Effector memory CD8-positive, alpha-beta T cell (primary cell): ENCODE data around the gene METTL1.
A peak's percentile ranks its signal among the peaks of the same experiment; 100 is the strongest.

Experiments
- ATAC-seq: fragments of 150-1000 bp; cut with Tn5 transposase; replicated peaks from 2 replicates; pipeline ENCODE4 v1.10.0; 2021; ENCODE audit warnings: mild to moderate bottlenecking, moderate library complexity
- DNase-seq, 3 experiments: peaks; one replicate each; pipeline ENCODE4 v3.0.0; 2021
- H3K27ac Mint-ChIP-seq, 2 donors: one replicate each; pipeline ENCODE4 v1.8.0; 2022; ENCODE audit warnings: mild to moderate bottlenecking in 2 of 2, mixed read lengths in 2 of 2, moderate library complexity in 2 of 2
- H3K27me3 Mint-ChIP-seq, 2 donors: one replicate each; pipeline ENCODE4 v1.8.0; 2022; ENCODE audit warnings: mixed read lengths in 2 of 2
- H3K36me3 Mint-ChIP-seq: one replicate; pipeline ENCODE4 v1.8.0; 2022; ENCODE audit warnings: mild to moderate bottlenecking, moderate library complexity, mixed read lengths; ENCODE audit not compliant: insufficient read depth
- H3K4me1 Mint-ChIP-seq, 2 donors: one replicate each; pipeline ENCODE4 v1.8.0; 2022; ENCODE audit warnings: low read depth in 2 of 2, mixed read lengths in 2 of 2
- H3K4me3 Mint-ChIP-seq, 2 donors: one replicate each; pipeline ENCODE4 v1.8.0; 2022; ENCODE audit warnings: mild to moderate bottlenecking in 2 of 2, mixed read lengths in 2 of 2, moderate library complexity in 2 of 2
- H3K9me3 Mint-ChIP-seq, 2 donors: one replicate each; pipeline ENCODE4 v1.8.0; 2022; ENCODE audit warnings: mixed read lengths in 2 of 2

Gene METTL1

GRCh38 chr12:57730336-57731067, 41.4 kb downstream of the METTL1 start:
- no peaks in the 10 kb centered on the region for H3K9me3 Mint-ChIP-seq
- no peak for DNase-seq
- H3K27ac Mint-ChIP-seq = peak overlapping the region; percentile 49 to 73
- peaks cover 14 to 16% of the 10 kb centered on the region in 2 donors for H3K4me1 Mint-ChIP-seq
- no peak for ATAC-seq
- H3K27me3 Mint-ChIP-seq = no peaks in the 10 kb centered on the region
- H3K4me3 Mint-ChIP-seq = no peak overlapping the region
- H3K36me3 Mint-ChIP-seq = peaks cover 87% of the 10 kb centered on the region

GRCh38 chr12:57729321-57729844, 42.5 kb downstream of the METTL1 start:
- DNase-seq (no peak), ATAC-seq (no peak)
- Mint-ChIP-seq H3K27me3 (no peaks in the 10 kb centered on the region), H3K36me3 (peaks cover 85% of the 10 kb centered on the region), H3K27ac (peak overlapping the region; percentile 49 to 73), H3K9me3 (no peaks in the 10 kb centered on the region), H3K4me3 (no peak overlapping the region), H3K4me1 (peaks cover 12 to 16% of the 10 kb centered on the region in 2 donors)

GRCh38 chr12:57727758-57728395, 44.0 kb downstream of the METTL1 start:
- Mint-ChIP-seq H3K27me3 (no peaks in the 10 kb centered on the region), H3K4me1 (peaks cover 19 to 24% of the 10 kb centered on the region in 2 donors), H3K27ac (peak overlapping the region; percentile 27 to 88), H3K4me3 (no peak overlapping the region), H3K9me3 (no peaks in the 10 kb centered on the region), H3K36me3 (peaks cover 77% of the 10 kb centered on the region)
- ATAC-seq (no peak), DNase-seq (no peak)

- Mint-ChIP-seq H3K27me3 (no peaks in the 10 kb centered on the region), H3K36me3 (peaks cover 72% of the 10 kb centered on the region), H3K9me3 (no peaks in the 10 kb centered on the region), H3K4me1 (peaks cover 16 to 25% of the 10 kb centered on the region in 2 donors), H3K4me3 (no peak overlapping the region), H3K27ac (peak overlapping the region in 1 of 2 donors; percentile 88)
- ATAC-seq = no peak
- DNase-seq = no peak
These were observed 44.8 kb downstream of the METTL1 start for GRCh38 chr12:57726884-57727757.

GRCh38 chr12:57726151-57726883, 45.6 kb downstream of the METTL1 start:
- peak; percentile 36 for ATAC-seq
- H3K9me3 Mint-ChIP-seq = no peaks in the 10 kb centered on the region
- peaks cover 64% of the 10 kb centered on the region for H3K36me3 Mint-ChIP-seq
- H3K4me3 Mint-ChIP-seq = peak overlapping the region in 1 of 2 donors; percentile 72
- DNase-seq = no peak
- peaks cover 22 to 27% of the 10 kb centered on the region in 2 donors for H3K4me1 Mint-ChIP-seq
- H3K27ac Mint-ChIP-seq = peak overlapping the region; percentile 77 to 93
- H3K27me3 Mint-ChIP-seq = no peaks in the 10 kb centered on the region

- no peaks in the 10 kb centered on the region for H3K9me3 Mint-ChIP-seq
- peak overlapping the region; percentile 77 to 93 for H3K27ac Mint-ChIP-seq
- peak overlapping the region in 1 of 2 donors; percentile 72 for H3K4me3 Mint-ChIP-seq
- H3K4me1 Mint-ChIP-seq = peaks cover 22 to 31% of the 10 kb centered on the region in 2 donors
- no peaks in the 10 kb centered on the region for H3K27me3 Mint-ChIP-seq
- H3K36me3 Mint-ChIP-seq = peaks cover 63% of the 10 kb centered on the region
- no peak for ATAC-seq
- no peak for DNase-seq
These were observed 46.1 kb downstream of the METTL1 start for GRCh38 chr12:57725851-57726150.

GRCh38 chr12:57724936-57725740, 46.8 kb downstream of the METTL1 start:
- peak overlapping the region; percentile 7 to 89 for H3K27ac Mint-ChIP-seq
- DNase-seq (no peak), ATAC-seq (peak; percentile 25)
- H3K36me3 Mint-ChIP-seq = peaks cover 62% of the 10 kb centered on the region
- no peaks in the 10 kb centered on the region for H3K27me3 Mint-ChIP-seq
- no peak overlapping the region for H3K4me3 Mint-ChIP-seq
- H3K4me1 Mint-ChIP-seq = peaks cover 22 to 32% of the 10 kb centered on the region in 2 donors
- H3K9me3 Mint-ChIP-seq = no peaks in the 10 kb centered on the region

- Mint-ChIP-seq H3K27ac (peak overlapping the region; percentile 84 to 89), H3K4me1 (peaks cover 22 to 32% of the 10 kb centered on the region in 2 donors)
- no peak for ATAC-seq
These were observed 47.6 kb downstream of the METTL1 start for GRCh38 chr12:57724003-57724935.

GRCh38 chr12:57723630-57723962, 48.3 kb downstream of the METTL1 start:
- DNase-seq (no peak), ATAC-seq (no peak)
- Mint-ChIP-seq H3K9me3 (no peaks in the 10 kb centered on the region), H3K27ac (peak overlapping the region; percentile 60 to 84), H3K36me3 (peaks cover 60% of the 10 kb centered on the region), H3K4me3 (no peak overlapping the region), H3K4me1 (peaks cover 22 to 32% of the 10 kb centered on the region in 2 donors), H3K27me3 (no peaks in the 10 kb centered on the region)

More at GRCh38 chr12:57724003-57724935, 47.6 kb downstream of the METTL1 start:
- Mint-ChIP-seq H3K27me3 (no peaks in the 10 kb centered on the region), H3K36me3 (peaks cover 60% of the 10 kb centered on the region), H3K9me3 (no peaks in the 10 kb centered on the region), H3K4me3 (no peak overlapping the region)
- no peak for DNase-seq

- H3K4me1 Mint-ChIP-seq = peaks cover 20 to 32% of the 10 kb centered on the region in 2 donors
- no peaks in the 10 kb centered on the region for H3K9me3 Mint-ChIP-seq
- no peak for DNase-seq
These were observed 48.9 kb downstream of the METTL1 start for GRCh38 chr12:57722716-57723629.

More at GRCh38 chr12:57722716-57723629, 48.9 kb downstream of the METTL1 start:
- Mint-ChIP-seq H3K27me3 (no peaks in the 10 kb centered on the region), H3K4me3 (no peak overlapping the region), H3K27ac (peak overlapping the region; percentile 60 to 84), H3K36me3 (peaks cover 58% of the 10 kb centered on the region)
- no peak for ATAC-seq
